Mesendoderm (in vitro differentiated cells): Measurements from ENCODE around the gene NT5E. TPM values are rescaled to one million over a fixed set of nuclear protein-coding genes. Genes with fewer than 3 reads are reported as not detected.
A peak's percentile ranks its signal among the peaks of the same experiment; 100 is the strongest.

Experiments used
- DNase-seq: peaks from one replicate; pipeline ENCODE4 v3.0.0; 2013
- H2AK5ac ChIP-seq: 2 replicates; pipeline ENCODE4 v1.6.1; 2013; ENCODE audit warnings: low read length, inconsistent platforms
- H2BK120ac ChIP-seq: 2 replicates; pipeline ENCODE4 v1.6.1; 2013; ENCODE audit warnings: low read depth, mild to moderate bottlenecking, low read length, moderate library complexity, mixed read lengths
- H2BK15ac ChIP-seq: replicated peaks from 2 replicates; pipeline ENCODE4 v1.6.1; 2013; ENCODE audit warnings: low read depth, mild to moderate bottlenecking, moderate library complexity
- H2BK5ac ChIP-seq: 2 replicates; pipeline ENCODE4 v1.6.1; 2013; ENCODE audit warnings: low read length, inconsistent platforms
- H3K18ac ChIP-seq: 2 replicates; pipeline ENCODE4 v1.6.1; 2013; ENCODE audit warnings: mild to moderate bottlenecking, low read length, mixed read lengths
- H3K23ac ChIP-seq: one replicate; pipeline ENCODE4 v1.6.1; 2013; ENCODE audit warnings: low read length
- H3K27ac ChIP-seq: 2 replicates; pipeline ENCODE4 v1.5.1; 2013; ENCODE audit warnings: low read depth, mild to moderate bottlenecking, inconsistent platforms, low read length, moderate library complexity
- H3K27me3 ChIP-seq: 2 replicates; pipeline ENCODE4 v1.6.1; 2013; ENCODE audit warnings: low read length, control low read depth, mild to moderate bottlenecking, inconsistent platforms; ENCODE audit not compliant: insufficient read depth, poor library complexity
- H3K36me3 ChIP-seq: 2 replicates; pipeline ENCODE4 v1.6.1; 2013; ENCODE audit warnings: low read length, inconsistent platforms; ENCODE audit not compliant: control insufficient read depth, insufficient read depth
- H3K4ac ChIP-seq: one replicate; pipeline ENCODE4 v1.6.1; 2013; ENCODE audit warnings: low read depth, mild to moderate bottlenecking, low read length, moderate library complexity
- H3K4me1 ChIP-seq: 2 replicates; pipeline ENCODE4 v1.6.1; 2013; ENCODE audit warnings: low read depth, low read length, inconsistent platforms; ENCODE audit not compliant: control insufficient read depth
- H3K4me2 ChIP-seq: 2 replicates; pipeline ENCODE4 v1.6.1; 2013; ENCODE audit warnings: low read length
- H3K4me3 ChIP-seq: 2 replicates; pipeline ENCODE4 v1.5.1; 2013; ENCODE audit warnings: mild to moderate bottlenecking, low read length
- H3K56ac ChIP-seq: one replicate; pipeline ENCODE4 v1.6.1; 2013; ENCODE audit warnings: low read length
- H3K79me1 ChIP-seq: 2 replicates; pipeline ENCODE4 v1.6.1; 2013; ENCODE audit warnings: low read length, inconsistent platforms
- H3K79me2 ChIP-seq: 2 replicates; pipeline ENCODE4 v1.6.1; 2013; ENCODE audit warnings: mild to moderate bottlenecking, low read length; ENCODE audit not compliant: control insufficient read depth, insufficient read depth
- H3K9ac ChIP-seq: 2 replicates; pipeline ENCODE4 v1.6.1; 2013; ENCODE audit warnings: low read length, inconsistent platforms
- H4K5ac ChIP-seq: one replicate; pipeline ENCODE4 v1.6.1; 2013; ENCODE audit warnings: low read length
- H4K8ac ChIP-seq: one replicate; pipeline ENCODE4 v1.6.1; 2013; ENCODE audit warnings: low read depth, mild to moderate bottlenecking, control low read depth, low read length, moderate library complexity
- WGBS: extraction: QIAGEN DNeasy Blood & Tissue Kit; methylation state at CpG from one replicate; pipeline ENCODE4 v1.1.7; 2013; ENCODE audit warnings: low lambda C conversion rate, missing lambda C conversion rate; ENCODE audit not compliant: insufficient coverage; ENCODE audit errors: extremely low coverage; 5-methylcytosine and 5-hydroxymethylcytosine counted together
- polyA plus RNA-seq, 2 experiments: library from polyadenylated mRNA; stranded (reverse); fragments of 200-250 nt; gene quantifications; one replicate each; pipeline ENCODE4 v1.2.3, GENCODE V29; 2013

The NT5E gene
- 0.62 TPM for polyA plus RNA-seq (2013, experiment 1 of 2)
- polyA plus RNA-seq (2013, experiment 2 of 2): 0.50 TPM

DNA sequence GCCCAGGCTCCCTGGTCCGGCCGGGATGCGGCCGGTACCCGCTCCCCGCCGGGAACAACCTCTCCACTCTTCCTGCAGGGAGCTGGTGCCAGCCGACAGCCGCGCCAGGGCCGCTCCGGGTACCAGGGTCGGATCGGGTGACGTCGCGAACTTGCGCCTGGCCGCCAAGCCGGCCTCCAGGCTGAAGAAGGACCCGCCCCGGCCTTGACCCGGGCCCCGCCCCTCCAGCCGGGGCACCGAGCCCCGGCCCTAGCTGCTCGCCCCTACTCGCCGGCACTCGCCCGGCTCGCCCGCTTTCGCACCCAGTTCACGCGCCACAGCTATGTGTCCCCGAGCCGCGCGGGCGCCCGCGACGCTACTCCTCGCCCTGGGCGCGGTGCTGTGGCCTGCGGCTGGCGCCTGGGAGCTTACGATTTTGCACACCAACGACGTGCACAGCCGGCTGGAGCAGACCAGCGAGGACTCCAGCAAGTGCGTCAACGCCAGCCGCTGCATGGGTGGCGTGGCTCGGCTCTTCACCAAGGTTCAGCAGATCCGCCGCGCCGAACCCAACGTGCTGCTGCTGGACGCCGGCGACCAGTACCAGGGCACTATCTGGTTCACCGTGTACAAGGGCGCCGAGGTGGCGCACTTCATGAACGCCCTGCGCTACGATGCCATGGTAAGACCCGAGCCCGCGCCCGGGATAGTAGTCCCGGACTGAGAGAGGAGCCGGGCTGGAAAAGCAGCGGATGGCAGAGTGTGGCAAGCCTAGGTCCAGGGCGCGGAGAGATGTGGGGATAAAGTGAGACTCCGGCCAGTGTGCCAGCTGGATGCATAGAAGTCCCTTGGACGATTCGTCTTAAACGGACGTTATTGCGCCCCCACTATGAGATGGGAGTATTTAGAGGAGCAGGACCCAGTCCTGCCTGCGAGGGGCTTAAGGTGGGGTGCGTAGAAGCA lies at the start of gene NT5E:
NT5E (plus strand) TSS at position 266 of the 942 bp plus-strand sequence; CDS start at position 323, 57 bp downstream.
- peaks cover 18% of the 10 kb centered on the region for H3K27me3 ChIP-seq
- WGBS: no CpG with 5 or more reads among the region's 92 CpGs
- H3K36me3 ChIP-seq: no peaks in the 10 kb centered on the region
- no peak within 1 kb of the TSS for H2BK5ac ChIP-seq
- H3K18ac ChIP-seq: no peak within 1 kb of the TSS
- H2BK15ac ChIP-seq: no peak within 1 kb of the TSS
- peak within 1 kb of the TSS; percentile 90 for H3K56ac ChIP-seq
- no peaks in the 10 kb centered on the region for H3K79me2 ChIP-seq
- no peak within 1 kb of the TSS for H3K27ac ChIP-seq
- peak within 1 kb of the TSS; percentile 98 for H3K4me2 ChIP-seq
- no peak within 1 kb of the TSS for H2AK5ac ChIP-seq
- peak within 1 kb of the TSS; percentile 48 for H3K4me3 ChIP-seq
- H4K8ac ChIP-seq: no peak within 1 kb of the TSS
- peak; percentile 78 for DNase-seq
- no peak within 1 kb of the TSS for H3K4ac ChIP-seq
- H3K23ac ChIP-seq: peak within 1 kb of the TSS; percentile 80
- peaks cover 3% of the 10 kb centered on the region for H3K4me1 ChIP-seq
- no peaks in the 10 kb centered on the region for H3K79me1 ChIP-seq
- H4K5ac ChIP-seq: no peak within 1 kb of the TSS
- peak within 1 kb of the TSS; percentile 69 for H3K9ac ChIP-seq
- H2BK120ac ChIP-seq: no peak within 1 kb of the TSS

DNA sequence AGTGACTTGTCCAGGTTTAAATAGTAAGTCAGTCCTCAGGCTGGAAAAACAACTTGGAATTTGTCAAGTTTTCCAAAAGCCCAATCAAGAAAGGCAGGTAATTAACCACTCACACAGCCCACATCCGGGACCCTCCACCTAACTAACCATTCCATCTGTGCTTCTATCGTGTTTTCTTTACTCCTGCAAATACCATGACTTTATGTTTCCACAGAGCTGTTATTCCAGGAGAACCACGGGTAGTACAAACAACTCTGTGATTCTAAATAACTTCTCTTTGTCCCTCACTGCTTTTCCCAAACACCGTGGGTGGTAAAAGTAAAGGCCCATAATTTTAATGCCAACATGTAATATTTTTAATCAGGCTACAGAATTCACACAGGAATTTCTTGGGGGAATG lies 49.6 kb upstream of the NT5E start:
- H3K23ac ChIP-seq: no peak overlapping the region
- no peak overlapping the region for H2AK5ac ChIP-seq
- DNase-seq: no peak
- no peak overlapping the region for H3K4me3 ChIP-seq
- H3K27ac ChIP-seq: no peak overlapping the region
- H3K18ac ChIP-seq: no peak overlapping the region
- no peak overlapping the region for H2BK15ac ChIP-seq
- H3K79me2 ChIP-seq: no peaks in the 10 kb centered on the region
- no CpG with 5 or more reads among the region's 4 CpGs for WGBS
- no peaks in the 10 kb centered on the region for H3K36me3 ChIP-seq
- H4K5ac ChIP-seq: no peak overlapping the region
- no peaks in the 10 kb centered on the region for H3K27me3 ChIP-seq
- H3K4me2 ChIP-seq: no peak overlapping the region
- H3K79me1 ChIP-seq: no peaks in the 10 kb centered on the region
- H3K4ac ChIP-seq: no peak overlapping the region
- H2BK120ac ChIP-seq: no peak overlapping the region
- no peak overlapping the region for H4K8ac ChIP-seq
- no peak overlapping the region for H3K9ac ChIP-seq
- no peak overlapping the region for H2BK5ac ChIP-seq
- no peak overlapping the region for H3K56ac ChIP-seq
- H3K4me1 ChIP-seq: peaks cover 2% of the 10 kb centered on the region

DNA sequence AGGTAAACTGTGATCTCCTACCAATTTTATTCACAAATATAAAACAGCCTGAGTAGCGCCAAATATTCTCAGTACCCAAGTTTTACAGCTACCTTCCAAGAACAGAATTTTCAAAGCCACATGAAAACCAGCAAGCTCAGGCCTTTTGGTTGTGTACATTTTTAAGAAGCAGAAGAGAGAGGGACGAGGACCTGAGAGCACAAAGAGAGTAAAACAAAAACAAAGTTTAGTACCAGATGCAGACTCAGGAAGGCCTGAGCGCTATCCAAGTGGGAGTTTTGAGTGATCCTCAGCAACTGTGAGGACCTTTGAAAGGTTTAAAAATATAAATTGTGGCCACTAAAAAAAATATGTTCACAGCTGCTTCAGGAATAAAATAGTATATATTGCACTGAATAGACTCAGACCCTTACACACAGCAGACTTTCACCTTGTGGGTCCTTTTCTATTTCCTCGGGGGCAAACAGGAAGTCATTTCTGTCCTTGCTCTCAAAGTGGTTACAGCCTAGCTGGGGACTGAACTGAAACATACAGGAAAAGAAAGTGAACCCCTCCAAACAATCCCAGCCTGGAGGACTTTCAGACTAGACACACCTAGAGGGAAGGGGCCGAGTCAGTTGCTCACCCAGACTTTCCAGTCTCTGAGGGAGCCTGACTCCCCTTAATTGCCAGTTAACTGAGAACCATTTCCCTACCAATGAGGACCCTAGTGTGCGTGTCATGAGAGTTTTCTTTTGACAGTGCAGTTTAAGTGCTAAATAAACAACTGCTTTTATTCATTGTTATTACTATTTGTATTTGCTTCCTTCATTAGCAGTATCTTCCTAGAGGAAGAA lies 48.5 kb upstream of the NT5E start:
- Histone ChIP-seq H2BK120ac (no peak overlapping the region), H3K36me3 (no peaks in the 10 kb centered on the region), H3K79me1 (no peaks in the 10 kb centered on the region), H4K5ac (no peak overlapping the region), H3K4me2 (no peak overlapping the region), H4K8ac (no peak overlapping the region), H3K23ac (no peak overlapping the region), H2BK15ac (peak overlapping the region; percentile 42), H3K4ac (peak overlapping the region; percentile 37), H3K27me3 (no peaks in the 10 kb centered on the region), H3K27ac (no peak overlapping the region), H3K18ac (peak overlapping the region; percentile 34), H3K79me2 (no peaks in the 10 kb centered on the region), H3K56ac (peak overlapping the region; percentile 4), H3K9ac (no peak overlapping the region), H2AK5ac (no peak overlapping the region), H3K4me3 (no peak overlapping the region), H2BK5ac (no peak overlapping the region), H3K4me1 (peaks cover 2% of the 10 kb centered on the region)
- WGBS: no CpG with 5 or more reads among the region's 6 CpGs
- no peak for DNase-seq

DNA sequence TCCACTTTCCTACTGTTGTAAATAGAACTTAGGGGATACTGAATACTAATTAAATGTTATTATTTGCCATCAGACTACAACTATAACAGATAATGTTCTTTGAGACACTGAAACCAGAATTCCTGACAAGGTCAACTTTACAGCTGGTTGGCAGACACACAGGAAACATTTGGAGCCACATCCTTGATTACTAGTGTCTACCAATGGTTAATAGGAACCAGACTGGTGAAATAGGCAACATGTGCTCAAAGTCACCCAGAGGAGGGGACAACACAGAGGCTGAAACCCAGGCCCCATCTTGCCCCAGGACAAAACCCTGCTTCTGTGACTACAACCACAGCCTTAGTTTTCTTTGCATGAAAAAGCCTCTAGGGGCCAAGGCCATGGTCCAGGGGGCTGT lies 47.8 kb upstream of the NT5E start:
- H3K27ac ChIP-seq: no peak overlapping the region
- no peak overlapping the region for H2BK15ac ChIP-seq

DNA sequence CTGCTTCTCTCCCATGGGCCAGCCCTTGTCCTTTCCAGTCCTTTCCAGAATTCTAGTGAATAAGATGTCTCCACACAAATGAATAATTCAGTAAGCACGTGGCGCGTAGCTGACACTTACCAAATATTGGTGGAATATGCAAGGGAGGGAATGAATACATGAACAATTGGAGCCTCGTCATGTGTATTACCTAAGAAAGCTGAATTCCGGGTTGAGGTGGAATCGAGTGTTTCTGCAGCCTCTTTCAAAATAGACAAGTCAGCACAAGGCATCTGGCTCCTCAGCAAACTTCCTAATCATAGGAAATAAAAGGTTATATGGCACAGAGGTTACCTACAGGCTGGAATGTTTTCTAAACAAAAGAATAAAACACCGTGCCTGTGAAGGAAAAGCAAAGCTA lies 47.0 kb upstream of the NT5E start:
- DNase-seq: no peak
- no peak overlapping the region for H4K5ac ChIP-seq
- no peak overlapping the region for H4K8ac ChIP-seq
- no peak overlapping the region for H2BK5ac ChIP-seq
- H3K4me3 ChIP-seq: no peak overlapping the region
- H2BK120ac ChIP-seq: peak overlapping the region; percentile 19
- peak overlapping the region; percentile 74 for H3K27ac ChIP-seq
- H3K36me3 ChIP-seq: no peaks in the 10 kb centered on the region
- no peak overlapping the region for H3K9ac ChIP-seq
- H3K4me1 ChIP-seq: peaks cover 2% of the 10 kb centered on the region
- no peaks in the 10 kb centered on the region for H3K79me2 ChIP-seq
- no peaks in the 10 kb centered on the region for H3K79me1 ChIP-seq
- H3K23ac ChIP-seq: no peak overlapping the region
- H3K4ac ChIP-seq: no peak overlapping the region
- WGBS: no CpG with 5 or more reads among the region's 7 CpGs
- no peak overlapping the region for H2AK5ac ChIP-seq
- no peaks in the 10 kb centered on the region for H3K27me3 ChIP-seq
- H3K4me2 ChIP-seq: no peak overlapping the region
- H3K18ac ChIP-seq: peak overlapping the region; percentile 46
- peak overlapping the region; percentile 43 for H3K56ac ChIP-seq
- peak overlapping the region; percentile 46 for H2BK15ac ChIP-seq

More for the DNA sequence above, 47.8 kb upstream of the NT5E start:
- no peaks in the 10 kb centered on the region for H3K79me2 ChIP-seq
- no peaks in the 10 kb centered on the region for H3K27me3 ChIP-seq
- peak overlapping the region; percentile 15 for H3K18ac ChIP-seq
- DNase-seq: no peak
- no peak overlapping the region for H3K56ac ChIP-seq
- no peak overlapping the region for H4K5ac ChIP-seq
- no peak overlapping the region for H3K23ac ChIP-seq
- H3K4me1 ChIP-seq: peaks cover 2% of the 10 kb centered on the region
- no peak overlapping the region for H2BK120ac ChIP-seq
- H3K4me3 ChIP-seq: no peak overlapping the region
- no peak overlapping the region for H2AK5ac ChIP-seq
- no peaks in the 10 kb centered on the region for H3K79me1 ChIP-seq
- H4K8ac ChIP-seq: no peak overlapping the region
- H2BK5ac ChIP-seq: no peak overlapping the region
- no peak overlapping the region for H3K4ac ChIP-seq
- no peaks in the 10 kb centered on the region for H3K36me3 ChIP-seq
- H3K4me2 ChIP-seq: no peak overlapping the region
- no peak overlapping the region for H3K9ac ChIP-seq
